GM21447 (cell line): Measurements from ENCODE around the gene HBP1.

ENCODE experiments used
- ATAC-seq: cut with Tn5 transposase; IDR thresholded peaks from one replicate; pipeline ENCODE4 v1.9.1; 2021; ENCODE audit not compliant: unreplicated experiment

HBP1 gene

GRCh38 chr7:107179326-107180164 lies 10.7 kb downstream of the HBP1 start:
- no peak for ATAC-seq

GRCh38 chr7:107180378-107180777 lies 11.6 kb downstream of the HBP1 start:
- no peak for ATAC-seq

- no peak for ATAC-seq
These were observed 12.4 kb downstream of the HBP1 start for GRCh38 chr7:107181172-107181571.

- no peak for ATAC-seq
These were observed 16.9 kb downstream of the HBP1 start for GRCh38 chr7:107185716-107186115.

- ATAC-seq, result no peak
These were observed 17.4 kb downstream of the HBP1 start for GRCh38 chr7:107186240-107186639.

GRCh38 chr7:107187774-107188173 lies 19.0 kb downstream of the HBP1 start:
- ATAC-seq, result no peak

GRCh38 chr7:107190090-107190489 lies 21.3 kb downstream of the HBP1 start:
- no peak for ATAC-seq

- no peak for ATAC-seq
These were observed 25.2 kb downstream of the HBP1 start for GRCh38 chr7:107194052-107194451.

- ATAC-seq, result no peak
These were observed 28.2 kb downstream of the HBP1 start for GRCh38 chr7:107196834-107197610.

GRCh38 chr7:107201795-107202450 lies 33.1 kb downstream of the HBP1 start:
- peak; percentile 53 for ATAC-seq

- no peak for ATAC-seq
These were observed 34.8 kb downstream of the HBP1 start for GRCh38 chr7:107203607-107204006.

- ATAC-seq, result no peak
These were observed 37.3 kb downstream of the HBP1 start for GRCh38 chr7:107206136-107206535.

- ATAC-seq, result no peak
These were observed 37.9 kb downstream of the HBP1 start for GRCh38 chr7:107206706-107207105.

- ATAC-seq, result no peak
These were observed 38.7 kb downstream of the HBP1 start for GRCh38 chr7:107207459-107207858.

GRCh38 chr7:107208024-107208521 lies 39.3 kb downstream of the HBP1 start:
- no peak for ATAC-seq

- ATAC-seq, result no peak
These were observed 39.8 kb downstream of the HBP1 start for GRCh38 chr7:107208563-107208962.

GRCh38 chr7:107209565-107209964 lies 40.8 kb downstream of the HBP1 start:
- no peak for ATAC-seq

GRCh38 chr7:107210400-107210799 lies 41.6 kb downstream of the HBP1 start:
- no peak for ATAC-seq

- ATAC-seq, result no peak
These were observed 43.9 kb downstream of the HBP1 start for GRCh38 chr7:107212725-107213124.

GRCh38 chr7:107213193-107213788 lies 44.5 kb downstream of the HBP1 start:
- no peak for ATAC-seq

GRCh38 chr7:107213945-107214344 lies 45.1 kb downstream of the HBP1 start:
- ATAC-seq, result no peak
